A204.1 (cell line): Measurements from ENCODE around the gene DCDC1.

ENCODE experiments used
- FAIRE-seq: peaks from 2 replicates; lab custom pipeline; 2012; peaks lifted over from hg19 to GRCh38; lab: Jason Lieb, UNC

The DCDC1 gene

DNA sequence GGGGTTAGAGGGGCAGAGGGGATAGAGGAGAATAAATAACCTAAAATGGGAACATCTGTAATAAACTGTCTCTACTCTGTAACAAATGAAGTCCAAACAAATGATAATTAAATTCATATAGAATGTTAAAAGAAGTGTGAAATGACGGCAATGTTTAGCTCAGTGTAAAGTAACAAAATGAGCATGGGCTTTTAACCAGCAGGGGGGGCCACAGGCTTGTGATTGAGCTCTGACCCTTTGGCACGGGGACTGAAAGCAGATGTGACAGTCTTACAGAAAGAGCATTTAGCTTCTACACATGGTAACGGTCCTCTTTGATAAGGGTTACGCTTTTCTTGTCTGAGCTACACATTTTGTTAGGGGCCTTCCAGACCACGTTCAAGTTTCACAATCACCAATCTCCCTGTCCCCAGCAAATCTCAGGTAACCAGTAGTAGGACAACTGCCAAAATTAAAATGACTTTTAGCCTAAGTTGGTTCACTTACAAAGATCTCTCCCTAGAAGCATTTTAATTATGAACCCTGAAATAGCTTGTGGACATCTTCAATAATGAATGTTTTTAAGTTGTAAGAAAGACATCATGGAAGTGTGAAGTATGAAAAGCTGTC, 262.5 kb downstream of the DCDC1 start:
- FAIRE-seq: peak; percentile 40

DNA sequence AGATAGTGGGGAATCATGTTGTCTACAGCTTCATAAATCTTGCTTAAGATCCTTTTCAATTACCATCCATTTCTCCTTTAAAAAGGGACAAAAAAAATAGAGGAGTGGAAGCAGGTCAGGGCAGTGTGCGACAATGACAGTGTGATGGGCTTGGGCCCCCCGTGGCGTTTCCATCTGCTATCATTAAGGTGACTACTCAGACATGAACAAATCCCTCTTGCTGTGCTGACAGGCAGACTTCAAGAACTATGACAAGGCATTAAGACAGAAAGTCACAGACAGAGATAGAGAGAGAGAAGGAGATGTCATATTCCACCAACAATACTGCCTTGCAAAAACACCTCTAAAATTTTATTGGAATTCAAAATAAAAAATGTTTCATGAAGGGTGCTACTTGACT, 263.2 kb downstream of the DCDC1 start:
- no peak for FAIRE-seq

DNA sequence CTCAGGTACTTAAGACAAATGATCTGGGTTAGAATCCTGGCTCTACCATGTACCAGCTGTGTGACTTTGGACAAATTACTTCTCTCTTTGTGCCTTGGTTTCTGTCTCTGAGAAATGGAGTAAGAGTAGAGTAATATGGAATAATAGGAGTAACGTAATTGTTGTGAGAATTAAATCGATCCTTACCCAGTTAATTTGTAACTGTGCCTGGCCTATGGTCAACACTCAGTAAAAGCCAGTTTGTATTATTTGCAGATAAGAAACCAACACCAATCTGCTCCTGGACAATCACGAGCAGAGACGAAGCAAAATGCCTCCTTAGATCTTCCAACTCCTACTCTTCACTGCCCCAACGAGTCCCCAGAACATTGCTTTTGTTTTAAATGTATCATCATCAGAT, 266.7 kb downstream of the DCDC1 start:
- FAIRE-seq: no peak

DNA sequence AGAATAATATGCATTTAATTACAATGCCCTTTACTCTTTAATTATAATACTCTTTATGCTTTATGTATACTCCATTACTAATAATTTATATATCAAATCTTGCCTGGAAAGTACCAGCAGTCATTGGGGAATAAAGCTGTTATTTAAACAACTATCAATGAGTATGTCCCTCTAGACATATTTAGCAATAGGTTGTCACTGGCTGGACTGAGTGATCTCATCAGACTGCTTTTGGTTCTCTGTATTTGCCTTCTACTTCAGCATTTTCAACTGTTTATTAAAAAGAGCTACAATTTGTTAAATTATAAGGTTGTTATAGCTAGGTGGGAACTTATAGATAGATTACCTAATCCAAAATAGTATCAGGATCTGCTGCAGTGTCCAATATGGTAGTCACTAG, 267.2 kb downstream of the DCDC1 start:
- FAIRE-seq: no peak

DNA sequence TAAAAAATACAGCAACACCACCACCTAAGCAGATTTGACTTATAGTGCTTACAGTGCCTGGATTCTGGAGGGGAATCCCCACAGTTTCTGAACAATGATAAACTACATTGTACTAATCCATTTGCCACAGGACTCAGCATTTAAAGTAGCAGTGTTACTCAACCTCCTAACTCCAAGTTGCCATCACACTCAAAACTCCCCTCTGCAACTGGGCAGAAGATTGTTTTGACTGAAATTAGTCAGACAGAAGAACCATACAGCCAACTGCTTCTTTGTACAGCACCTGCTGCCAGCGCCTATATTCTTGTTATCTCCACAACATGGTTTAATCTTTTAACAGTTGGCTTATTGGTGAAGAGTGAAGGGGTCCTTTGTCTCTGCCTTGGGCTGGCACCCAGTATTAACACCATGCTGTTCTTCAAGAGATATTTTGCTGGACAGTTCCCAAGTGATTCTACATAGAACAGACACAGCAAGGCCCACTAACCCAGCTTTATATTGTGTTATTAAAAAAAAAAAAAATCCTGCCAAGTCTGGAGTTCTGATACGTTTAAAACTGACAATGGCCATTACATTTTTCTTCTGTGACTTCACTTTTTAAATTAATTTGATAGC, 273.2 kb downstream of the DCDC1 start:
- FAIRE-seq: no peak

DNA sequence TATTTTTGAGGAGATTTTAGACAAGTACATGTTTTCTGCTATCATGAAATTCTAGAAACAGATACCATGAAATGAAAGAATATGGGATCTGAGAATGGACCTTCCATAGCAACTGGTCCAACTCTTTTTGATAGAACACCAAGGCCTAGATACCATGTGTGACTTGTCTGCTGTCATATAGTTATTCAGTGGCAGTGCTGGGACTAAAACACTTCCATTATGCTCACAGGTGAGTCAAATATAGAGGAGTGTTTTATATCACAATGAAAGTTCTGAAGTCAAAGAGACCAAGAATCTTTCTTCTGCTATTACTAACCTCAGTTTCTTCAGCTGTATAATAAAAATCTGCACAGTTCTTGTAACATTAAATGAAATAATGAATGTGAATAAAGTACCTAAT, 276.9 kb downstream of the DCDC1 start:
- FAIRE-seq: no peak

DNA sequence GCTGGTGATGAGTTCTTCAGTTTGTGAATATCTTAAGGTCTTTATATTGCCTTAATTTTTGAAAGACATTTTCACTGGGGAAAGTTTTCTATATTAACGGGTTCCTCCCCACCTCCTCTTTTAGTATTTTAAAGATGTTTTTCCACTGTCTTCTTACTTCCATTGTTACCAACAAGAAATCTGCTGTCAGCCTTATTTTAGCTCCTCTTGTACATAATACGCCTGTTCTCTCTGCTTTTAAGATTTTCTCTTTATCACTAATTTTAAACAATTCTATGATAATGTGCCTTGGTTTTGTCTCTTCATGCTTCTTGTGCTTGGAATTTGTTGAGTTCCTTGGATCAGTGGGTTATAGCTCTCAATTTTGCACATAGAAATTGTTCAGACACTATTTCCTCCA, 280.4 kb downstream of the DCDC1 start:
- FAIRE-seq: no peak

DNA sequence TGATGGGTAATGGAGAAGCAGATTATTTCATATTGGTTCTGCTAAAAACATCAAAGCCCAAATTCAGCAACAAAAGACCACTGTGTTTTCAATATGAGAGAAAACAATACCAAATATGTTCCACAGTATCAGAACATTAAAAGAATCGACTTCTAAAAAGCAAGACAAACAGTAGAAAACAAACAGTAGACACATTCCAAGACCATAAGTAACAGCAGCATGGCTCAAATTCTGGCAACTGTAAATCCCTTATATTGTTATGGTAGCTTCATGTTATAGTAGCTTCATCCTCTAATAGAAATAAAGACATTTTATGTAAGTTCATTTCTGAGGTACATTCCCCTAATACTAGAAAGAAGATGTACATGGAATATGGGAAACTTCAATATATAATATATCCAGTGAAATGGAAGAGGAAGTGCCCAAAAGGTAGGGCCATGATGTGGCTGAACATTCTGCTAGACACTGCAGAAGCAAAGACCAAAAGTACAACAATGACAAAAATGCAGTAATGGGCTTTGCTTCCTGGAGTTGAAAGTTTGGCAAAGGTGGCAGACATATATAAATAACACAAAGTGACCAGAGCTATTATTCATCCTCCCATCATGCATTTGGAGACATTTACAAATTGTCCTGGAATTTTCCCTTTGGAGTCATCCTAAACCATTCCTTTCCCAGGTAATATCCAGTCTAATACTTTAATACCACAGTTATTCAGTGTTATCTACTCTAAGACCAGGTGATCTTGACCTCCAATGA, 299.9 kb downstream of the DCDC1 start:
- no peak for FAIRE-seq

DNA sequence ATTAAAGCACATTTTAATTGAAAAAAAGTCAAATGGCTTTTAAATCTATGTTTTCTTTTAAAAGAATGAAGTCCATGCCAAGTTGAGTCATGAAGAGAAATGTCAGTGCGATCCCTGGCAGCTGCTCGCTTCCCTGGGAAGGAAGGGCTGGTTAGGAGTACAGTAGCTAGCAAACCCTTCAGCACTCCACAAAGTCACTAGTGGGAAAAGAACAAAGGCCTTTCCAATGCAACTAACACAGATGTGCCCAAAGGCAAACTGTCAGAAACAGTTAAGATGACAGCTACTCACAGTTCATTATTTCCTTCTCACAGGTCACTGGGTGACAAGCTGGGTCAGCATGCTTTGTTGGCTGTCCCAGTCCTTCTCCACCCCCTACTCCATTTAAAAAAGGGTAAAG, 308.7 kb downstream of the DCDC1 start:
- FAIRE-seq: no peak

DNA sequence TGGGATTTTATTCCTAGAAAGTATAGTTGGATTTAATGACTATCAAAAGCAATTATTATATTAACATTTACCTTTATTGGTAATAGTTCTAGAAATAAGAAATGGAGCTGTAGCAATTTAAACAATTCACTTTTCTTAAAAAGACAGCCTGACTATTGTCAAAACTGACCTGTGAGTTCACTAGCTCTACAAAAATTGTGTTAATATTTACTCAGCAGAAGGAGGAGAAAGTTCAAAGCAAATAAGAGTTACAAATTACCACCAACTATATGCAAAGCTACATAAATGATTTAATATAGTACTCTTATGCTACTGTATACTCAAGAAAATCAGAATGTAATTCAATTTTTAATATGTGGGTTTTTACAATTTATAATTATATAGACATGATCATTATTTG, 310.0 kb downstream of the DCDC1 start:
- no peak for FAIRE-seq

DNA sequence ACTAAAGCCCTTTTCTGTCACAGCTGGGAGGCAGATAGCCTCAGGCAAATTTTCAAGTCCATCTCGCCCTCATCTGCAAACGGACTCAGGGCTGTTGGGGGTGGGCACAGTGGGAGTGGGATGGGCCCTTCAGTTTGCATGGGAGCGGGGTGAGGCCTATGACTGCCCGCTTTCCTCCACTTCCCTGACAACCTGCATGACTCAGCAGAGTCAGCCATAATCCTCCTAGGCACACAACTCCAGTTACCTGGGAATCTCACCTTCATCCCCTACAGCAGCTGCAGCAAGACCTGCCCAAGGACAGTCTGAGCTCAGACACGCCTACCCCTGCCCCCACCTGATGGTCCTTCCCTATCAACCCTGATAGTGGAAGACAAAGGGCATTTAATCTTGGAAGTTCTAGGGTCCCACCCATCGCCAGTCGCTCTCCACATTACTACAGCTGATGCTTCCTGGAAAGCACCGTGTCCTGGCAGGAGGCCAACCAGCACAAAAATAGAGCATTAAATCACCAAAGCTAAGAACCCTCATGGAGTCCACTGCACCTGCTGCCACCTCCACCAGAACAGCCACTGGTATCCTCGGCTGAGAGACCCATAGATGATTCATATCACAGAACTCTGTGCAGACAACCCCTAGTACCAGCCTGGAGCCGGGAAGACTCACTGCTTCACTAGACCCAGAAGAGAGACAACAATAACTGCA, 319.3 kb downstream of the DCDC1 start:
- FAIRE-seq: no peak

DNA sequence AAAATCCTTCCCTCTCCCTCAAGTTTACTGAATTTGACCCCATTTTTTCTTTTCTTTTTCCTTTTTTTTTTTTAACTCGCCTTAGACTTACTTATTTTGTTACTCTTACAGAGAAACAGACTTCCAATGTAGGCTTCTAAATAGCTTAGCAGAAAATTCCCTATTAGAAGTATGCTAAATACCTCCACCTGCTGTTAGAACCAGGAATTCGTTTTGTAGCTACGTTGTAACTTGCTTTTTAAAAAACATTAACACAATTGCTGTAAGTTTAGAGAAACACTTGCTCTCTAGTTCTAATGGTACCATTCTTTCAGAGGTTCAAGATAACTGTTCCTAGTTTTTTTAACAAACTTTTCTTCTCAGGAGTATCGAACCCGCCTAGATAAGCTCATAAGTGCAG, 324.2 kb downstream of the DCDC1 start:
- FAIRE-seq: peak; percentile 88

DNA sequence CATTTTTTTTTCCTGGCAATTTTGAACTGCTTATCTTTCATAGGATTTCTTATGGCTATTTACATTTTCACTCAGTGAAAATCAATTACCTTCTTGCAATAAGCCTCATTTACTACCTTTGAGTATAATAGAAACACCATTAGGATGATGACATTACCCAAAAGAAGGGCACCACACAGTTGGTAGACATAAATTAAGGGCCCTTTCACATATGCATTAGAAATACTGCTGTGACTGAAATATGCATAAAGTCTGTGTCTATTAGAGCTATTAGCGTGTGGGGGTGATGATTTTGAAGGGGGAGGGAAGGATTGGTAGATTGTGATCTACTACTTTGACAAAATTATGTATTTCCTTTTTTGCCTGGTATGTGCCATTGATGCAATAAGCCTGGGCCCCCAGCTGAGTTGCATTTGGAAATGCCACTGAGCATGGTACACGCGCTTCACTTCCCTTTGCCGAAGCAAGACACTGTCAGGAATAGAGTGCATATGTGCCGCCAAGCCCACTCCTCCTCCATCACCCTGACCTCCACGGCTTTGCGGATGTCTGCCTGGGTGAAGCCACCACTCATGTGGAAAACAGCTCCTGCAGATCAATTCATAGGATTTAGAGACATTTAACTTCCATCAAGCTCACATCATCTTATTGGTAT, 339.3 kb downstream of the DCDC1 start:
- FAIRE-seq: no peak

DNA sequence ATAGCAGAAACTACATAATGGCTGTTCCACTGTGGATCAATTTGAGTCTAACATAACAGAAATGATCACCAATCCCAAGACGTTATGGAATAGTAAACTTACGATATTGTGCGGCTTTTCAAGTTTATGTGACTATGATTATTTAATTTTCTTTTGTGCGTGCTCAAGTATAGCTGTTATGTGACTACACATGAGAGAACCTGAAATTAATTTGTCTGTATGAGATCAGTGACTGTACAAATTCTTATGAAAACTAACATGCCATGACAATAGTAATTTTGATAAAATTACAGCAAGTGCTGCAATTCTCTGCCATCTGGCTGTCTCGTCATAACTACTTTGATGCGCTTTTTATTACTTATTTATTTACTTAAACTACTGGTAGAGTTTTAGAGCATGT, 343.2 kb downstream of the DCDC1 start:
- FAIRE-seq: no peak

DNA sequence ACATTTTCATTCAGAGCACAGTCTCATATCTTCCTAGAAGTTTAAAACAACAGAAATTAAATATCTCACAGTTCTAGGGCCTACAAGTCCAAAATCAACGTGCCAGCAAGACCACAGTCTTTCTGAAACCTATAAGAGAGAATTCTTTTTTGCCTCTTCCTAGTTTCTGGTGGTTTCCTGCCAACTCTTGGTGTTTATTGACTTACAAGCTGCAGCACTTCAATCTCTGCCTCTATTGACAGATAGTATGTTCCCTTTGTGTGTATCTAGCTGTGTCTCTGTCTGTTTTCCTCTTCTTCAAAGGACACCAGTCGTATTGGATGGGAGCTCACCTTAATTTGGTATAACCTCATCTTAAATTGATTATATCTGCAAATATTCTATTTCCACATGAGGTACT, 347.5 kb downstream of the DCDC1 start:
- FAIRE-seq: no peak

DNA sequence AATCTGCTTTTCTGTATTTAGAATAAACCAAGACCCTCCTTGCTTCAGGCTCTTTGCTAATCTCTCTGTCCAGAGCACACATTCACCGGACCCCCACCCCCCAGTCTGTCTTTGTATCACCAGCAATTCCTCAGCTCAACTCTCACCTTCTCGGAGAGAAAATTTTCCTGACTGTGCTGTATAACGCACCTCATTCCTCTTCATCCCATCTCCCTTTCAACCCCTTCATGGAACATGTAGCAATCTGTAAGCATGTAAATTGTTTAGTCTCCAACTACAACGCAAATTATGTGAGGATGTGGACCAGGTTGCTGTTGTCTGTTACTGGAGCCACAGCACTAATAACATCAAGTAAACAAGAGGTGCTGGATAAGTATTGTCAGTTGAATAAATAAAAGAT, 349.8 kb downstream of the DCDC1 start:
- no peak for FAIRE-seq

DNA sequence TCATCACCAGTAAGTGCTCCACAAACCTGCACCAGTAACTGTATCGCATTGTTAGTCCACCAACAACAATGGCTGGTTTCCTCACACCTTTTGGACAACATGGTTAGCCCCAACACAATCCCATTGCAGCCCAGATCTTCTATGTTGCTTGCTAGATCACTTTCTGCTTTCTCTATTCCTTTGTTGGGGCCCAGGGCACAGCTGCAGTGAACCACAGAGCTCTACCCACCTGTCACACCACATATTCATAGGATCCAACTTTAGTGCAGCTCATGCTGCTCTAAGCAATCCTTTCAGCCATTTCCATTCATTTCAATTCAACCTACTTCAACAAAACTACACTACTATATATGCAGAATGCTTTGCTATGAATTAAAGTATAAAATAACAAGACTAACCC, 364.3 kb downstream of the DCDC1 start:
- FAIRE-seq: no peak

DNA sequence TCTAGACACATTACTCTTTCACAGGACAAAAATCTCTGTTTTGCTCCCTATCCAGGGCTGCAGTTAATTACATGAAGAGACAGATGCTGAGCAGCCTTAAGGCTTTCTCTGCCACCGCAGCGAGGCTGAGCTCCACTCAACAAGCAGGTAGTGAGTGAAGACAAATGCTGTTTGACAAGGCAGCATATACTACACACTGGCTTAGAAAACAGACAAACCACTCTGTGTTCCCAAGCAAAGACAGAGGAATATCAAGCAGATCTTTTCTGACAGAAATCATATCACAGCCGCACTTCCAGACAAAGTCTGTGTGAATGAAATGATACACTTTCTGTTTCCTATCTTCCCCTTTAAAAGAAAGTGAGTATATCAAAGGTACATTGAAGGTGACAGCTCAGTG, 368.1 kb downstream of the DCDC1 start:
- no peak for FAIRE-seq

DNA sequence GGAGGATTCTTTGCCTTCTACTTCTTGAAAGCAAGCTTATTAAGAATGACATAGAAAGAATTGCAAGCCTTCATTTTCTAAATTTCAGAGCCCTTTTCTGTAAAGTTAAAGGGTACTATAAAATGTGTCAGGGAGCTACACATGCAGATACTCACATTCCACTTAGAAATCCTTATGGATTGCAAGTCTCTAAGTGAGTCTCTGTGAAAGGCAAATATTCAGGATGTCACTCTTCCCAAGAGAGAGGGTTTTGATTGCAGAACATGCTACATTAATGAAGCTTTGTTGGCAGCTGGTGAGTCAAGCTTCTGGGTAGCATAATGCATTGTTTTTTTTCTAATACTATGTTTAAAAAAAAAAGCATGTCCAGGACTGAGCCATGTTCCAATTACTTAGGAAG, 369.2 kb downstream of the DCDC1 start:
- no peak for FAIRE-seq

DNA sequence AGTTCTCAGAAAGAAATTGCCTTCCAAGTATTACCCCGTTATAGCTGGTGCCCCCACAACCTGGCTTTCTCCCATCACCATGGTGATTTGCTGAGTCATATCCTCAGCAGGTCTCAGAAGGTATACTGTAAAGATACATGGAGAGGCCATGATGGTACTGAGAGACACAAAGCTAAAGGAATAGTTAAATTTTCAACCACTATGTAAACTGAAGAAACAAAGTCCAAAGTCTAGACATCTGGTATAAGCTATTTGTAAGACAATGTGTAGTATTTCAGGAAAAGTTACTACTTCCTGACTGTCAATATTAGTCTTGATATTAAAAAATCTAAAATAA, 377.1 kb downstream of the DCDC1 start:
- no peak for FAIRE-seq

DNA sequence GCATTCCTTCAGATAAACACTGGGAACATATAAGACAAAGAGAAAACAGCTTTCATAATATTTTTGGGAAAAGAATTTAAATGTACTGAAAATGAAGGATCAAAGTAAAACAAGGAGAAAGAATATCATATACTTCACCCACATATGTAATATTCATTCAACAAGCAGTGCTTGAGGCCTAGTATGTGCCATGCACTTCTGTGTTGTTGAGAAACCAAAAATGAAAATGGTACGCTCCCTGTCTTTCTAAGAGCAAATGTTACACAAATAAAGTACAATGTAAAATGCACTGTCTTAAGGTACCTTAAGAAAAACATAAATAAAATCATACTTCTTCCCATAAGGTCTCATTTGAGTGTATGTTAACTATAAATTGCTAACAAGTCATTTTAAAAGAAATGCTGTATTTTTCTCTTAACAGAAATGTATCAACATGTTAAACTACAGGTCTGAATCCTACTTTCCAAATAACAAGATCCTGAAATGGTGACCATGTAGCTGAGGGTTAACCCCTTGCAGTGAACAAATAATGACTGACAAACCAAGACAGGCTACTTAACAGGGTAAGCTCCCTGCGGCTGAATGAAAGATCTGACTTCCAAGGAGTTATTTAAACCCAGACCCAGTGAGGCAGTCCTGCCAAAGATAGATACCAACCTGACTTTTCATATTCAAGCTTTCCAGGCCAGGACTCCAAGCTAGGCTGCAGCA, 377.6 kb downstream of the DCDC1 start:
- FAIRE-seq: no peak

DNA sequence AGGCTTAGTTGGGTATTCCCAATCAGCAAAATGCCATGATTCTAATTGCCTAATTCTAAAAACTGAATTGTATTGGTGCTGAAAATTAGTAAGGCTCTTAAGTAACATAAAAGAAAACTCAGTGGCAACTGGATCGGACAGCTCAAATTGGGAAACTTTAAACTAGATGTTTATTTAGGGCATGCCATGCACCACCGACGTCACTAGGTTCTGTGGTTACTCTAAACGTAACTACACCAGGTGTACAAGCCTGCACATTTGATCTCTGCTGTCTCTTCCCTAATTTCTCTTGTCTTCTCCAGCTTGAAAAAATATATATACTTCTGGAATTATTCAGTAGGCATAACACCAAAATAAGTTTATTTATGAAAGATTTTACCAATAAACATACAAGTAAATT, 378.2 kb downstream of the DCDC1 start:
- FAIRE-seq: no peak
